GM23248 (cell line): ENCODE results near the gene ASAP2.

Experiments used
- EZH2 ChIP-seq: fragments of 200-600 bp; sonication (generic); IDR thresholded peaks from 2 replicates; pipeline ENCODE4 v1.6.1; 2018; ENCODE audit warnings: antibody characterized with exemption, mild to moderate bottlenecking; ENCODE audit not compliant: insufficient read depth, poor library complexity, severe bottlenecking
- EZH2phosphoT487 ChIP-seq: fragments of 200-600 bp; sonication (generic); IDR thresholded peaks from 2 replicates; pipeline ENCODE4 v1.6.1; 2018; ENCODE audit warnings: antibody characterized with exemption, moderate library complexity, mild to moderate bottlenecking, low read depth; ENCODE audit not compliant: insufficient read depth

- TF ChIP-seq EZH2 (no peak), EZH2phosphoT487 (no peak)
These were observed 210.3 kb downstream of the ASAP2 start for GRCh38 chr2:9416962-9417316.
